ENCODE data around the gene LHFPL2.

Gene LHFPL2

DNA sequence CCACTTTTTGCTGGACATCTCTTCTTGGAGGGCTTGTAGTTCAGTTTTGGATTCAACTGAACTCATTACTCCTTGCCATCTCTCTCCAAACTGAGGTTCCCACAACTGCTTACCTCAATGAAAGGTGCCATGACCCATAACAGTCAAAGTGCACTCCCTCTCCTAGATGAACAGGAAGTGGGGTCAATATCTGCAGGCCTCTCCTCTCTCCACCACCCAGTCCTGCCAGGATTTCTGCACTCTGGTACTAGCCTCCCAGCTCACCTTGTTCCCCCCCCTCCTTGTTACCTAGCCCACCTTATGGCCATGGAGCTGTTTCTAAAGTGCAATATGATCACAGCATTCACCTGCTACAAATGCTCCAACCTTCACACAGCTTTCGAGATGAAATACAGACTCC lies 5.9 kb downstream of the LHFPL2 start:
- Histone ChIP-seq H3K4me2 (no peak overlapping the region), H3K36me3 (no peaks in the 10 kb centered on the region), H3K27me3 (peaks cover 20% of the 10 kb centered on the region), H3K9ac (no peak overlapping the region), H4K20me1 (peaks cover 7% of the 10 kb centered on the region), H3K27ac (no peak overlapping the region), H3K9me3 (no peaks in the 10 kb centered on the region), H3K4me1 (peaks cover 19% of the 10 kb centered on the region), H3K4me3 (no peak overlapping the region)
- TF ChIP-seq Cebpa-rat (IDR thresholded peaks at IDR 0.05), result no peak

DNA sequence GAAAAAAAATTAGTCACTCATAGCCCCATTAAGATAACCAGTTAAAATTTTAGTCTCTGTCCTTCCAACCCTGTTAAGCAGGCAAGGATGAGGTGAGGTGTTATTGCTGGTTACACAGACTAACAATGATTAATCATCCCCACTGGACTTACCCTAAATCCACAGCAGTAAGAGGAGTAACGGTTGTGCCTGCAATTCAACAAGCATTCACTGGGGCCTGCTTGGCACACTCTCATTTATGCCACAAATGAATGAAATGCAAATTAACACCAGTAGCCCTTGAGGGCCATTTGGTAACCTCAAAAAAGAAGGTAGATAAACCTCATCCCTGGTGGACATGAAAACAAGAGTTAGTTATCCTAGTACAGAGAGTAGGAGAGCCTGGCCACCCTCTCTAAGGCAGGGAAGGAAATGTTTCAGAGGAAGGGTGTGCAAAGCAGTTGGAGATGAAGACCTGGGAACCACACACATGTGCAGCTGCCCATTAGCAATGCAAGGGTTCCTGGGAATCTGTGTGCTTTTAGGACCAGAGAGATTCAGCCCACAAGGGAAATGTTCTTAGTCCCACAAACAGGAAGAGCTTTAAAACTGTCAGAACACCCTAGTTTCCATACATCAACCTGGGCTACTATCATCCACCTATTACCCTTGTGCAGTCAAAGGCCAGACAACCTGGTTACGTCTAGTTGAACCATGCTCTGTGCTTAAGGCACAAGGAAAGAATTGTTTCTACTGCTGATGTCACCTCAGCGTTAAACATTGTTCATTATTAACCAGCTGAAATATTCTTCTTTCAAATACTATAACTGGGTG lies 7.7 kb downstream of the LHFPL2 start:
- Histone ChIP-seq H3K9me3 (no peaks in the 10 kb centered on the region), H3K4me1 (peaks cover 8% of the 10 kb centered on the region), H3K36me3 (no peaks in the 10 kb centered on the region), H3K9ac (no peak overlapping the region), H3K27me3 (peaks cover 1% of the 10 kb centered on the region; the same call in 1 of the 2 replicates), H3K27ac (no peak overlapping the region), H3K4me3 (no peak overlapping the region), H4K20me1 (no peaks in the 10 kb centered on the region), H3K4me2 (peak overlapping the region; percentile 27)
- no peak for TF ChIP-seq Cebpa-rat (IDR thresholded peaks at IDR 0.05)

GRCh38 chr5:78639791-78640190 lies 8.8 kb downstream of the LHFPL2 start:
- H3K9ac ChIP-seq, result no peak overlapping the region
- H3K4me3 ChIP-seq, result no peak overlapping the region
- H4K20me1 ChIP-seq, result no peaks in the 10 kb centered on the region
- H3K27me3 ChIP-seq, result no peaks in the 10 kb centered on the region
- TF ChIP-seq Cebpa-rat (IDR thresholded peaks at IDR 0.05), result no peak
- H3K36me3 ChIP-seq, result no peaks in the 10 kb centered on the region
- H3K27ac ChIP-seq, result no peak overlapping the region
- no peaks in the 10 kb centered on the region for H3K9me3 ChIP-seq
- no peak overlapping the region for H3K4me2 ChIP-seq
- peaks cover 8% of the 10 kb centered on the region for H3K4me1 ChIP-seq

GRCh38 chr5:78638973-78639669 lies 9.5 kb downstream of the LHFPL2 start:
- no peaks in the 10 kb centered on the region for H4K20me1 ChIP-seq
- no peak for TF ChIP-seq Cebpa-rat (IDR thresholded peaks at IDR 0.05)
- no peak overlapping the region for H3K4me3 ChIP-seq
- H3K27me3 ChIP-seq, result no peaks in the 10 kb centered on the region
- no peak overlapping the region for H3K9ac ChIP-seq
- H3K36me3 ChIP-seq, result no peaks in the 10 kb centered on the region
- no peaks in the 10 kb centered on the region for H3K9me3 ChIP-seq
- no peak overlapping the region for H3K4me2 ChIP-seq
- peaks cover 12% of the 10 kb centered on the region for H3K4me1 ChIP-seq
- H3K27ac ChIP-seq, result no peak overlapping the region

GRCh38 chr5:78638423-78638822 lies 10.1 kb downstream of the LHFPL2 start:
- no peaks in the 10 kb centered on the region for H4K20me1 ChIP-seq
- H3K4me2 ChIP-seq, result no peak overlapping the region
- H3K36me3 ChIP-seq, result no peaks in the 10 kb centered on the region
- H3K9me3 ChIP-seq, result no peaks in the 10 kb centered on the region
- H3K4me3 ChIP-seq, result no peak overlapping the region
- peaks cover 19% of the 10 kb centered on the region for H3K4me1 ChIP-seq
- no peaks in the 10 kb centered on the region for H3K27me3 ChIP-seq
- no peak overlapping the region for H3K27ac ChIP-seq
- H3K9ac ChIP-seq, result no peak overlapping the region
- TF ChIP-seq Cebpa-rat (IDR thresholded peaks at IDR 0.05), result no peak

- H3K27ac ChIP-seq, result no peak overlapping the region
- TF ChIP-seq Cebpa-rat (IDR thresholded peaks at IDR 0.05), result no peak
- no peak overlapping the region for H3K9ac ChIP-seq
- no peaks in the 10 kb centered on the region for H3K36me3 ChIP-seq
- H3K4me2 ChIP-seq, result no peak overlapping the region
- no peak overlapping the region for H3K4me3 ChIP-seq
- peaks cover 28% of the 10 kb centered on the region for H3K4me1 ChIP-seq
- H3K27me3 ChIP-seq, result no peaks in the 10 kb centered on the region
- no peaks in the 10 kb centered on the region for H4K20me1 ChIP-seq
- 0 out of 2 replicates have a peak, but pooled peaks cover under 1% of the 10 kb centered on the region for H3K9me3 ChIP-seq
These were observed 11.1 kb downstream of the LHFPL2 start for GRCh38 chr5:78637468-78637867.

GRCh38 chr5:78636682-78637081 lies 11.9 kb downstream of the LHFPL2 start:
- no peak overlapping the region for H3K9ac ChIP-seq
- 0 out of 2 replicates have a peak, but pooled peaks cover 5% of the 10 kb centered on the region for H3K9me3 ChIP-seq
- no peak overlapping the region for H3K4me2 ChIP-seq
- no peak overlapping the region for H3K27ac ChIP-seq
- no peaks in the 10 kb centered on the region for H4K20me1 ChIP-seq
- no peaks in the 10 kb centered on the region for H3K27me3 ChIP-seq
- no peak overlapping the region for H3K4me3 ChIP-seq
- H3K4me1 ChIP-seq, result peaks cover 28% of the 10 kb centered on the region
- no peaks in the 10 kb centered on the region for H3K36me3 ChIP-seq
- no peak for TF ChIP-seq Cebpa-rat (IDR thresholded peaks at IDR 0.05)

- Histone ChIP-seq H4K20me1 (no peaks in the 10 kb centered on the region), H3K9me3 (0 out of 2 replicates have a peak, but pooled peaks cover 5% of the 10 kb centered on the region), H3K27me3 (no peaks in the 10 kb centered on the region), H3K4me1 (peaks cover 32% of the 10 kb centered on the region), H3K4me2 (no peak overlapping the region), H3K9ac (no peak overlapping the region), H3K4me3 (no peak overlapping the region), H3K27ac (no peak overlapping the region), H3K36me3 (no peaks in the 10 kb centered on the region)
- no peak for TF ChIP-seq Cebpa-rat (IDR thresholded peaks at IDR 0.05)
These were observed 13.9 kb downstream of the LHFPL2 start for GRCh38 chr5:78634634-78635033.

GRCh38 chr5:78634229-78634628 lies 14.3 kb downstream of the LHFPL2 start:
- TF ChIP-seq Cebpa-rat (IDR thresholded peaks at IDR 0.05), result no peak
- no peak overlapping the region for H3K27ac ChIP-seq
- no peak overlapping the region for H3K4me3 ChIP-seq
- H3K9me3 ChIP-seq, result 0 out of 2 replicates have a peak, but pooled peaks cover 5% of the 10 kb centered on the region
- no peak overlapping the region for H3K4me2 ChIP-seq
- no peak overlapping the region for H3K9ac ChIP-seq
- H3K36me3 ChIP-seq, result no peaks in the 10 kb centered on the region
- peaks cover 36% of the 10 kb centered on the region for H3K4me1 ChIP-seq
- no peaks in the 10 kb centered on the region for H4K20me1 ChIP-seq
- H3K27me3 ChIP-seq, result no peaks in the 10 kb centered on the region

DNA sequence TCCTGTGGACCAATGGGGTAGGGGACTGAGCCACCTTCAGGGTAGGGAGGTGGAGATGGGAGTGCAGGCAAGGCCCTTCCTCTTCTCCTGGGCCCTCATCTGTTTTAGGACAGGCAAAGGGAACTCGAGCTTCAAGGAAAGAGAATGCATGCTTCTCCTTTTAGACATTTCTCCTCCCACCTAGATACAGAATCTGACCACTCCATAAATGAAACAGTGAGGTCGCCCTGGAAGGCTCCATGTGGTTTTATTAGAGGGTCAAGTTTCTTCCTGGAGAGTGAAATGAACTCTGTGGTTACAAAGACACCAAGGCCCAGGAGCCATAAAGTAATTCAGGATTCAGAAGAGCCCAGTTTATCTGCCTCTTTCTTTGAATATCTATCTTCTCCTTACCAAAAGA lies 14.9 kb downstream of the LHFPL2 start:
- H3K9me3 ChIP-seq, result 0 out of 2 replicates have a peak, but pooled peaks cover 5% of the 10 kb centered on the region
- no peak overlapping the region for H3K4me3 ChIP-seq
- H3K9ac ChIP-seq, result no peak overlapping the region
- no peaks in the 10 kb centered on the region for H4K20me1 ChIP-seq
- no peak overlapping the region for H3K27ac ChIP-seq
- H3K27me3 ChIP-seq, result no peaks in the 10 kb centered on the region
- no peaks in the 10 kb centered on the region for H3K36me3 ChIP-seq
- peak overlapping the region; percentile 11; the same call in 1 of the 2 replicates for H3K4me2 ChIP-seq
- no peak for TF ChIP-seq Cebpa-rat (IDR thresholded peaks at IDR 0.05)
- H3K4me1 ChIP-seq, result peaks cover 41% of the 10 kb centered on the region

Measured in BLaER1 (cell line).